22Rv1 (cell line): ENCODE measurements around the gene LITAF.

Experiments
- CTCF ChIP-seq: fragments of 450-650 bp; IDR thresholded peaks from 2 replicates; pipeline ENCODE4 v1.5.1; 2017; ENCODE audit warnings: mild to moderate bottlenecking
- ZFX ChIP-seq: fragments of 450-650 bp; IDR thresholded peaks from 2 replicates; pipeline ENCODE4 v1.6.1; 2017; ENCODE audit warnings: antibody characterized with exemption, borderline replicate concordance

- TF ChIP-seq CTCF (no peak), ZFX (no peak)
These were observed 39.4 kb downstream of the LITAF start for GRCh38 chr16:11547118-11547916.
